Adrenal gland (tissue), 5 donors: Measurements from ENCODE around the gene BNC2.
"Not testable (repeated sequence)": the region's sequence is repeated elsewhere in the genome, so short reads cannot be mapped to it uniquely, and the experiment has no call there.

Source experiments
- CTCF ChIP-seq, 6 experiments: fragments of 450-650 bp in 4 of 6; fragments of 200-600 bp in 2 of 6; sonication (generic) in 1 of 6; IDR thresholded peaks; 1 replicate in 5 of 6; 2 replicates in 1 of 6; pipeline versions ENCODE4 v1.5.1 to v1.8.0; 2016 to 2021; ENCODE audit warnings: antibody characterized with exemption in 6 of 6, mild to moderate bottlenecking in 2 of 6, moderate library complexity in 1 of 6
- POLR2A ChIP-seq, 2 donors: fragments of 450-650 bp; IDR thresholded peaks; one replicate each; pipeline ENCODE4 v1.6.1; 2017; ENCODE audit warnings: antibody characterized with exemption in 2 of 2, mild to moderate bottlenecking in 2 of 2, moderate library complexity in 1 of 2
- donor health status: DM: no; HTN: no; CAD: no.

GRCh38 chr9:16480584-16480983 lies 389.9 kb downstream of the BNC2 start:
- TF ChIP-seq POLR2A, CTCF (IDR thresholded peaks at IDR 0.05): not testable (repeated sequence)
